ENCODE measurements around the gene NEGR1. TPM values are rescaled to one million over a fixed set of nuclear protein-coding genes. Genes with fewer than 3 reads are reported as not detected.

Gene NEGR1
- total and polyA plus RNA-seq, 2 experiments from 2014 or later: 0.57 to 0.94 TPM

DNA sequence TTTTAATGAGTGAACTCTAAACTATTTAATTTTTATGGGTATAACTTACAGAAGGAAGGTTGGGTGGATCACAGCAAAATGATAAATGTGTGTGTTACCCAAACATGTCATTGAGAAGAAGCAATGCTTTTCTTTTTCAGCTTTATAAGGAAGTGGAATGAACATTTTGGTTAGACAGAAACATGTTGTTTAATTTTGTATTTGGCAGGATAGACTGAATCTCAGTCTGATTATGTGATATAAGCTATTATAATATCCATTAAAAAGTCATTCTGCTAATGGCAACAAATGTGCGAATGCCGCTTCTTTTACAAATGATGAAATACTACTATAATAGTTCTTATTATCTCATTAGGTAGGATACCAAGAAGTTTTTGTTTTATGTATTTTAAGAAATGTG is 919.6 kb downstream of the NEGR1 start (continued):
- no peak for TF ChIP-seq CREB1 (CRISPR knock-in tag; IDR thresholded peaks at IDR 0.05; ENCODE audit: low read depth)
- no peak for TF ChIP-seq EZH2phosphoT487 (IDR thresholded peaks at IDR 0.05; ENCODE audit: unreplicated experiment)
- no peak for TF ChIP-seq NANOG (IDR thresholded peaks at IDR 0.05; ENCODE audit: borderline replicate concordance)
- TF ChIP-seq STAT1 (IDR thresholded peaks at IDR 0.05; ENCODE audit: unreplicated experiment): no peak
- TF ChIP-seq, protein P1, sequence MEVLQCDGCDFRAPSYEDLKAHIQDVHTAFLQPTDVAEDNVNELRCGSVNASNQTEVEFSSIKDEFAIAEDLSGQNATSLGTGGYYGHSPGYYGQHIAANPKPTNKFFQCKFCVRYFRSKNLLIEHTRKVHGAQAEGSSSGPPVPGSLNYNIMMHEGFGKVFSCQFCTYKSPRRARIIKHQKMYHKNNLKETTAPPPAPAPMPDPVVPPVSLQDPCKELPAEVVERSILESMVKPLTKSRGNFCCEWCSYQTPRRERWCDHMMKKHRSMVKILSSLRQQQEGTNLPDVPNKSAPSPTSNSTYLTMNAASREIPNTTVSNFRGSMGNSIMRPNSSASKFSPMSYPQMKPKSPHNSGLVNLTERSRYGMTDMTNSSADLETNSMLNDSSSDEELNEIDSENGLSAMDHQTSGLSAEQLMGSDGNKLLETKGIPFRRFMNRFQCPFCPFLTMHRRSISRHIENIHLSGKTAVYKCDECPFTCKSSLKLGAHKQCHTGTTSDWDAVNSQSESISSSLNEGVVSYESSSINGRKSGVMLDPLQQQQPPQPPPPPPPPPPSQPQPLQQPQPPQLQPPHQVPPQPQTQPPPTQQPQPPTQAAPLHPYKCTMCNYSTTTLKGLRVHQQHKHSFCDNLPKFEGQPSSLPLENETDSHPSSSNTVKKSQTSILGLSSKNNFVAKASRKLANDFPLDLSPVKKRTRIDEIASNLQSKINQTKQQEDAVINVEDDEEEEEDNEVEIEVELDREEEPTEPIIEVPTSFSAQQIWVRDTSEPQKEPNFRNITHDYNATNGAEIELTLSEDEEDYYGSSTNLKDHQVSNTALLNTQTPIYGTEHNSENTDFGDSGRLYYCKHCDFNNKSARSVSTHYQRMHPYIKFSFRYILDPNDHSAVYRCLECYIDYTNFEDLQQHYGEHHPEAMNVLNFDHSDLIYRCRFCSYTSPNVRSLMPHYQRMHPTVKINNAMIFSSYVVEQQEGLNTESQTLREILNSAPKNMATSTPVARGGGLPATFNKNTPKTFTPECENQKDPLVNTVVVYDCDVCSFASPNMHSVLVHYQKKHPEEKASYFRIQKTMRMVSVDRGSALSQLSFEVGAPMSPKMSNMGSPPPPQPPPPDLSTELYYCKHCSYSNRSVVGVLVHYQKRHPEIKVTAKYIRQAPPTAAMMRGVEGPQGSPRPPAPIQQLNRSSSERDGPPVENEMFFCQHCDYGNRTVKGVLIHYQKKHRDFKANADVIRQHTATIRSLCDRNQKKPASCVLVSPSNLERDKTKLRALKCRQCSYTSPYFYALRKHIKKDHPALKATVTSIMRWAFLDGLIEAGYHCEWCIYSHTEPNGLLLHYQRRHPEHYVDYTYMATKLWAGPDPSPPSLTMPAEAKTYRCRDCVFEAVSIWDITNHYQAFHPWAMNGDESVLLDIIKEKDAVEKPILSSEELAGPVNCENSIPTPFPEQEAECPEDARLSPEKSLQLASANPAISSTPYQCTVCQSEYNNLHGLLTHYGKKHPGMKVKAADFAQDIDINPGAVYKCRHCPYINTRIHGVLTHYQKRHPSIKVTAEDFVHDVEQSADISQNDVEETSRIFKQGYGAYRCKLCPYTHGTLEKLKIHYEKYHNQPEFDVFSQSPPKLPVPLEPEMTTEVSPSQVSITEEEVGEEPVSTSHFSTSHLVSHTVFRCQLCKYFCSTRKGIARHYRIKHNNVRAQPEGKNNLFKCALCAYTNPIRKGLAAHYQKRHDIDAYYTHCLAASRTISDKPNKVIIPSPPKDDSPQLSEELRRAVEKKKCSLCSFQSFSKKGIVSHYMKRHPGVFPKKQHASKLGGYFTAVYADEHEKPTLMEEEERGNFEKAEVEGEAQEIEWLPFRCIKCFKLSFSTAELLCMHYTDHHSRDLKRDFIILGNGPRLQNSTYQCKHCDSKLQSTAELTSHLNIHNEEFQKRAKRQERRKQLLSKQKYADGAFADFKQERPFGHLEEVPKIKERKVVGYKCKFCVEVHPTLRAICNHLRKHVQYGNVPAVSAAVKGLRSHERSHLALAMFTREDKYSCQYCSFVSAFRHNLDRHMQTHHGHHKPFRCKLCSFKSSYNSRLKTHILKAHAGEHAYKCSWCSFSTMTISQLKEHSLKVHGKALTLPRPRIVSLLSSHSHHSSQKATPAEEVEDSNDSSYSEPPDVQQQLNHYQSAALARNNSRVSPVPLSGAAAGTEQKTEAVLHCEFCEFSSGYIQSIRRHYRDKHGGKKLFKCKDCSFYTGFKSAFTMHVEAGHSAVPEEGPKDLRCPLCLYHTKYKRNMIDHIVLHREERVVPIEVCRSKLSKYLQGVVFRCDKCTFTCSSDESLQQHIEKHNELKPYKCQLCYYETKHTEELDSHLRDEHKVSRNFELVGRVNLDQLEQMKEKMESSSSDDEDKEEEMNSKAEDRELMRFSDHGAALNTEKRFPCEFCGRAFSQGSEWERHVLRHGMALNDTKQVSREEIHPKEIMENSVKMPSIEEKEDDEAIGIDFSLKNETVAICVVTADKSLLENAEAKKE (CRISPR knock-in tag; IDR thresholded peaks at IDR 0.05): no peak

DNA sequence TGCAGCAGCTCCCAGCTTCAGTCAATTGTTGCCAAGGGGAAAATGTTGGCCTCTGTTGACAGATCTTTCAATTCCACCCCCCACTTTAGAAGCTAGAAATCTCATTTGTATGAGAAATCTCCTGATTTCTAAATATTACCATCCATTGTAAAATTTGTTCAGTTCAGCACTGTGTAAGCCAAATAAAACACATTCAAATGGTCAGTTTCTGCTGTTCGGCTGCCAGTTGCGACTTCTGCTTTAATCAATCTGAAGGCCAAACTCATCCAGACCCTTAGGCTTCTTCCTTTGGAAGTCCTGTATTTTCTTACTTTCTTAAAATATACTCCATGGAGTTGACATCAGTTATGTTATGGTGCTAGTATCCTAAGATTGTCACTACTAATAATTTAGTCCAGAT is 920.3 kb downstream of the NEGR1 start:
- Mint-ChIP-seq H3K27me3 (ENCODE audit: insufficient read depth, low read depth, poor library complexity) (peaks cover 6% of the 10 kb centered on the region), H3K36me3 (ENCODE audit: low read depth) (no peaks in the 10 kb centered on the region), H3K4me1 (no peaks in the 10 kb centered on the region), H3K9me3 (no peaks in the 10 kb centered on the region), H3K4me3 (no peak overlapping the region), H3K27ac (no peak overlapping the region)
- Histone ChIP-seq H3K27ac (ENCODE audit: low read depth) (no peak overlapping the region), H3K9me2 (ENCODE audit: insufficient read depth) (no peaks in the 10 kb centered on the region), H3F3A (replicated peaks; ENCODE audit: low read depth) (no peaks in the 10 kb centered on the region), H3K36me3 (ENCODE audit: insufficient read depth) (no peaks in the 10 kb centered on the region), H3K79me2 (replicated peaks; ENCODE audit: insufficient read depth) (no peaks in the 10 kb centered on the region), H3K4me1 (ENCODE audit: insufficient read depth) (no peaks in the 10 kb centered on the region), H3K4me3 (no peak overlapping the region), H3K27me3 (ENCODE audit: insufficient read depth) (no peaks in the 10 kb centered on the region), H2AFZ (no peak overlapping the region), H3K4me2 (no peak overlapping the region), H4K20me1 (replicated peaks; ENCODE audit: insufficient read depth) (no peaks in the 10 kb centered on the region)
- no peak for DNase-seq (ENCODE audit: low spot score)
- ATAC-seq: no peak
- TF ChIP-seq STAT1 (IDR thresholded peaks at IDR 0.05; ENCODE audit: unreplicated experiment): no peak
- TF ChIP-seq, protein P2, sequence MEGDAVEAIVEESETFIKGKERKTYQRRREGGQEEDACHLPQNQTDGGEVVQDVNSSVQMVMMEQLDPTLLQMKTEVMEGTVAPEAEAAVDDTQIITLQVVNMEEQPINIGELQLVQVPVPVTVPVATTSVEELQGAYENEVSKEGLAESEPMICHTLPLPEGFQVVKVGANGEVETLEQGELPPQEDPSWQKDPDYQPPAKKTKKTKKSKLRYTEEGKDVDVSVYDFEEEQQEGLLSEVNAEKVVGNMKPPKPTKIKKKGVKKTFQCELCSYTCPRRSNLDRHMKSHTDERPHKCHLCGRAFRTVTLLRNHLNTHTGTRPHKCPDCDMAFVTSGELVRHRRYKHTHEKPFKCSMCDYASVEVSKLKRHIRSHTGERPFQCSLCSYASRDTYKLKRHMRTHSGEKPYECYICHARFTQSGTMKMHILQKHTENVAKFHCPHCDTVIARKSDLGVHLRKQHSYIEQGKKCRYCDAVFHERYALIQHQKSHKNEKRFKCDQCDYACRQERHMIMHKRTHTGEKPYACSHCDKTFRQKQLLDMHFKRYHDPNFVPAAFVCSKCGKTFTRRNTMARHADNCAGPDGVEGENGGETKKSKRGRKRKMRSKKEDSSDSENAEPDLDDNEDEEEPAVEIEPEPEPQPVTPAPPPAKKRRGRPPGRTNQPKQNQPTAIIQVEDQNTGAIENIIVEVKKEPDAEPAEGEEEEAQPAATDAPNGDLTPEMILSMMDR (conservative IDR thresholded peaks at IDR 0.05; ENCODE audit: low read depth in 2 of 2): no peak
- no peak for TF ChIP-seq EZH2phosphoT487 (IDR thresholded peaks at IDR 0.05; ENCODE audit: unreplicated experiment)
- no peak for TF ChIP-seq ZNF114 (CRISPR knock-in tag; IDR thresholded peaks at IDR 0.05)
- TF ChIP-seq NANOG (IDR thresholded peaks at IDR 0.05; ENCODE audit: borderline replicate concordance): no peak
- TF ChIP-seq, protein P1 (CRISPR knock-in tag; IDR thresholded peaks at IDR 0.05): no peak
- no peak for TF ChIP-seq POLR2AphosphoS5 (IDR thresholded peaks at IDR 0.05; ENCODE audit: low read depth)
- no peak for TF ChIP-seq CREB1 (CRISPR knock-in tag; IDR thresholded peaks at IDR 0.05; ENCODE audit: low read depth)

Data from GM23338 (cell line).